Upper lobe of left lung (tissue), 4 donors: Measurements from ENCODE around the gene BMPR1B.

Source experiments
- CTCF ChIP-seq, 6 experiments: fragments of 450-650 bp in 4 of 6; fragments of 200-600 bp in 2 of 6; sonication (generic) in 2 of 6; IDR thresholded peaks; one replicate each; pipeline ENCODE4 v1.5.1; 2016 to 2019; ENCODE audit warnings: antibody characterized with exemption in 6 of 6
- POLR2A ChIP-seq, 4 donors: fragments of 450-650 bp; IDR thresholded peaks; one replicate each; pipeline ENCODE4 v1.5.1; 2016 to 2017; ENCODE audit warnings: antibody characterized with exemption in 4 of 4, mild to moderate bottlenecking in 2 of 4

DNA sequence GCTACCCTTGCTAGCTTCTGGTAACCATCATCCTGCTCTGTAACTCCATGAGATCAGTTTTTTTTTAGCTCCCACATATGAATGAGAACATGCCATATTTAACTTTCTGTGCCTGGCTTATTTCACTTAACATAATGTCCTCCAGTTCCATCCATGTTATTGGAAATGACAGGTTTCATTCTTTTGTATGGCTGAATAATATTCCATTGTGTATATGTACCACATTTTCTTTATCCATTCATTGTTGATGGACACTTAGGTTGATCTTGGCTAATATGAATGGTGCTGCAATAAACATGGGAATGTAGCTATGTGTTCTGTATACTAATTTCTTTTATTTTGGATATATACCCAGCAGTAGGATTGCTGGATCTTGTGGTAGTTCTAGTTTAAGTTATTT is 204.7 kb downstream of the BMPR1B start:
- no peak for TF ChIP-seq POLR2A (IDR thresholded peaks at IDR 0.05)
- TF ChIP-seq CTCF (IDR thresholded peaks at IDR 0.05), result no peak
